Body of pancreas (tissue), 4 donors: ENCODE measurements around the gene FYCO1. TPM values are rescaled to one million over a fixed set of nuclear protein-coding genes. Genes with fewer than 3 reads are reported as not detected.

Source experiments
- ATAC-seq: fragments of 150-250 bp; one replicate; pipeline ENCODE4 v1.9.1; 2016
- DNase-seq, 4 donors: peaks; one replicate each; pipeline ENCODE4 v3.0.0-alpha.2; 2019
- H3K27ac ChIP-seq, 4 donors: fragments of 200-600 bp; sonication (generic); 1 replicate in 3 of 4; 2 replicates in 1 of 4; pipeline versions ENCODE4 v1.5.1 to v1.6.1; 2016 to 2019; ENCODE audit warnings: mild to moderate bottlenecking in 1 of 4, mixed read lengths in 1 of 4, moderate library complexity in 1 of 4
- H3K27me3 ChIP-seq, 2 donors: fragments of 200-600 bp; sonication (generic); one replicate each; pipeline ENCODE4 v1.6.0; 2016; ENCODE audit warnings: mild to moderate bottlenecking in 1 of 2
- H3K36me3 ChIP-seq, 2 donors: fragments of 200-600 bp; sonication (generic); replicated peaks in 1 of 2; 2 replicates each; pipeline ENCODE4 v1.5.1; 2016; ENCODE audit warnings: low read depth in 2 of 2; ENCODE audit not compliant: insufficient read depth in 1 of 2
- H3K4me1 ChIP-seq: fragments of 200-600 bp; sonication (generic); one replicate; pipeline ENCODE4 v1.6.0; 2016
- H3K4me3 ChIP-seq, 2 donors: fragments of 200-600 bp; sonication (generic); 1 replicate in 1 of 2; 2 replicates in 1 of 2; pipeline ENCODE4 v1.5.1; 2016 to 2019
- H3K9me3 ChIP-seq, 3 donors: fragments of 200-600 bp; sonication (generic); 1 replicate in 2 of 3; 2 replicates in 1 of 3; pipeline ENCODE4 v1.5.1; 2016
- CTCF ChIP-seq, 7 experiments: fragments of 450-650 bp in 4 of 7; fragments of 200-600 bp in 3 of 7; sonication (generic) in 3 of 7; IDR thresholded peaks; one replicate each; pipeline ENCODE4 v1.5.1; 2016 to 2019; ENCODE audit warnings: antibody characterized with exemption in 7 of 7
- POLR2A ChIP-seq, 3 donors: fragments of 450-650 bp; IDR thresholded peaks; one replicate each; pipeline ENCODE4 v1.6.1; 2016; ENCODE audit warnings: antibody characterized with exemption in 3 of 3, mild to moderate bottlenecking in 2 of 3
- WGBS, 2 donors: methylation state at CpG; one replicate each; pipeline ENCODE4 v1.1.5; 2017; 5-methylcytosine and 5-hydroxymethylcytosine counted together
- intact Hi-C: fragments of 100-400 bp; cut with DNase I; formaldehyde crosslinking; loops from one replicate; pipeline ENCODE4 v1.15.1; 2023
- total RNA-seq, 2 donors: library from RNA; depleted of rRNA; stranded (reverse); fragments of >200 nt; gene quantifications; one replicate each; pipeline ENCODE4 v1.1.0, GENCODE V29; 2016

Gene FYCO1
- total RNA-seq, 2 donors from 2014 or later, result 20.0 to 25.4 TPM

GRCh38 chr3:45923755-45924154, 71.9 kb downstream of the FYCO1 start:
- no peak for TF ChIP-seq CTCF (IDR thresholded peaks at IDR 0.05)
- no peak for TF ChIP-seq POLR2A (IDR thresholded peaks at IDR 0.05)
- intact Hi-C loops, result no loop called here
- Histone ChIP-seq H3K27ac (no peak overlapping the region), H3K27me3 (no peaks in the 10 kb centered on the region), H3K36me3 (peaks cover 11 to 40% of the 10 kb centered on the region in 2 donors), H3K4me1 (no peaks in the 10 kb centered on the region), H3K4me3 (no peak overlapping the region), H3K9me3 (no peaks in the 10 kb centered on the region)
- ATAC-seq (no peak), DNase-seq (no peak)
- WGBS, 2 donors, result 65 to 86% methylated on average over 2 to 3 of the region's 3 CpGs

DNA sequence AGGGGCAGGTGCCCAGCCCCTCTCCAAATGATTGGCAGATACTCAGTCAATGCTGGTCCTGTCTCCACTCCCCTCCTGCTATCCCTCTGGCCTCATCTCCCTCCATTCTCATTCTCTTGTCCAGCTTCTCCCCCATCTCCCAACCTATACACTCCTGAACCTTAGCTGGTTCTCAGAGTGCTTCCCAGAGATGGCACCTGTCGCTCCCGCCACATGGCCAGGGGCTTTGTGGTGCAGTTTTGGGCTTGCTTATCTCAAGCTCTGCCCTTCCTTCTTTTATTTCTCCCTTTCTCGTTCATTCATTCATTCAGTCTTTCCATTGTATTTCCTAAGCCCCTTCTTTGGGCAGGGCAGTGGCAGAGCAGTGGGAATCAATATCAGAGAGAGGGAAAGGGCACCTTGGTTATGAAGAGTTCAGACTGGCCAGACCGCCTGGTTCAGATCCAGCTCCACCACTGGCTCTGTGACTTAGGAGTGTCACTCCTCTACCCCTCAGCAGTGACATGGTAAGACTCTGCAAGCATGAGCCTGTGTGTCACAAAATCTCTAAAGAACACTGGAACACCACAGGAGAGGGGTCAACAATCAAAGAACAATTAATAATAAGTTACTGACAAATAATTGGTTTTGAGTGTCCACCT, 72.6 kb downstream of the FYCO1 start:
- Histone ChIP-seq H3K4me3 (no peak overlapping the region), H3K4me1 (no peaks in the 10 kb centered on the region), H3K9me3 (no peaks in the 10 kb centered on the region), H3K27ac (no peak overlapping the region), H3K36me3 (peaks cover 11 to 37% of the 10 kb centered on the region in 2 donors), H3K27me3 (no peaks in the 10 kb centered on the region)
- 92 to 95% methylated on average over 4 of the region's 4 CpGs for WGBS, 2 donors
- TF ChIP-seq CTCF (IDR thresholded peaks at IDR 0.05) (no peak), POLR2A (IDR thresholded peaks at IDR 0.05) (no peak)
- ATAC-seq (no peak), DNase-seq (no peak)
- intact Hi-C loops, result no loop called here

DNA sequence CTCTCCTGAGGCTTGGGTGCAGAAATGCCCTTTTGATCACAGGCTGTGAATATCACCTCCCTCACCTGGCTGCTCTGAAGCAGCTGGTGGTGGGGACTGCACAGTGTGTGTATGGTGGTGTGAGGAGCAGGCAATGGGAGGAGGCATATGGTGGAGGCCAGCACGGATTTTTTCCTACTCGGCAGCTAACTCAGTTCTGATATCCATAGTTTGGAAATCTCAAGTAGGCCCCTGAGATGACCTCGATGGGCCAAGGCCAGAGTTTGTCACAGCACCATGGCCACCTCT, 73.6 kb downstream of the FYCO1 start:
- H3K36me3 ChIP-seq, result peaks cover 7 to 32% of the 10 kb centered on the region in 2 donors
- intact Hi-C loops, result no loop called here

GRCh38 chr3:45921158-45922038, 74.2 kb downstream of the FYCO1 start:
- intact Hi-C loops, result no loop called here
- peaks cover 7 to 32% of the 10 kb centered on the region in 2 donors for H3K36me3 ChIP-seq

More for the DNA sequence above, 73.6 kb downstream of the FYCO1 start:
- H3K9me3 ChIP-seq, result no peaks in the 10 kb centered on the region
- no peak for TF ChIP-seq POLR2A (IDR thresholded peaks at IDR 0.05)
- TF ChIP-seq CTCF (IDR thresholded peaks at IDR 0.05), result no peak
- ATAC-seq (no peak), DNase-seq (no peak)
- WGBS, 2 donors, result 76 to 95% methylated on average over 3 of the region's 3 CpGs
- no peak overlapping the region for H3K27ac ChIP-seq
- no peaks in the 10 kb centered on the region for H3K27me3 ChIP-seq
- no peak overlapping the region for H3K4me3 ChIP-seq
- no peaks in the 10 kb centered on the region for H3K4me1 ChIP-seq

More at GRCh38 chr3:45921158-45922038, 74.2 kb downstream of the FYCO1 start:
- TF ChIP-seq POLR2A (IDR thresholded peaks at IDR 0.05) (no peak), CTCF (IDR thresholded peaks at IDR 0.05) (no peak)
- no peak overlapping the region for H3K27ac ChIP-seq
- H3K9me3 ChIP-seq, result no peaks in the 10 kb centered on the region
- WGBS, 2 donors, result 87 to 93% methylated on average over 8 to 14 of the region's 14 CpGs
- ATAC-seq (no peak), DNase-seq (no peak)
- no peaks in the 10 kb centered on the region for H3K4me1 ChIP-seq
- no peak overlapping the region for H3K4me3 ChIP-seq
- H3K27me3 ChIP-seq, result no peaks in the 10 kb centered on the region
